Measurements from ENCODE around the gene SPATA13.

SPATA13 gene

DNA sequence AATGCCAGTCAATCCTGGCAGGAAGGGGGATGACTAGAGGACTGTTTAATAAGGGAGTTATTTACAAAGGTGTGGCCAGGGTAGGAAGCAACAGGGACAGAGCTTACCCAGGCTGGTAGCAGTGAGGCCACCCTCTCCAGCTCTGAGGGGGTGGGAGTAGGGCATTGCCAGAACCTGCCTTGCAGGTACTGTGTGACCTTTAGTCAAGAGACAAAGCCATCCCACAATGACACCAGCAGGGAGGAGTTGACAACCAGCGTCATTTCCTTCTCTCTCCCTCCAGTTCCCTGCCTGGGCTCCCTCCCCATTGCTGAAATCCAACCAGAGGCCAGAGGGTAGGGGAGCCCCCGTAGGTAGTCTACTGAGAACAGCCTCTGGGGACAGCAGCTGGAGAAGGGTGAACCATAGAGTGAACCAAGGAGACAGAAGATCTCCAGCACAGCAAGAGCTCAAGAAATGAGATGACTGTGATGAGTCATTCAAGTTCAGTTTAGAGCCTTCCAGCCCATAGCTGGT lies 33.3 kb upstream of the SPATA13 start:
- no peak for TF ChIP-seq ARNTL (CRISPR knock-in tag; IDR thresholded peaks at IDR 0.05; ENCODE audit: borderline replicate concordance, low read depth)
- no peak for TF ChIP-seq PATZ1 (CRISPR knock-in tag; IDR thresholded peaks at IDR 0.05; ENCODE audit: borderline replicate concordance)
- TF ChIP-seq, protein P1, sequence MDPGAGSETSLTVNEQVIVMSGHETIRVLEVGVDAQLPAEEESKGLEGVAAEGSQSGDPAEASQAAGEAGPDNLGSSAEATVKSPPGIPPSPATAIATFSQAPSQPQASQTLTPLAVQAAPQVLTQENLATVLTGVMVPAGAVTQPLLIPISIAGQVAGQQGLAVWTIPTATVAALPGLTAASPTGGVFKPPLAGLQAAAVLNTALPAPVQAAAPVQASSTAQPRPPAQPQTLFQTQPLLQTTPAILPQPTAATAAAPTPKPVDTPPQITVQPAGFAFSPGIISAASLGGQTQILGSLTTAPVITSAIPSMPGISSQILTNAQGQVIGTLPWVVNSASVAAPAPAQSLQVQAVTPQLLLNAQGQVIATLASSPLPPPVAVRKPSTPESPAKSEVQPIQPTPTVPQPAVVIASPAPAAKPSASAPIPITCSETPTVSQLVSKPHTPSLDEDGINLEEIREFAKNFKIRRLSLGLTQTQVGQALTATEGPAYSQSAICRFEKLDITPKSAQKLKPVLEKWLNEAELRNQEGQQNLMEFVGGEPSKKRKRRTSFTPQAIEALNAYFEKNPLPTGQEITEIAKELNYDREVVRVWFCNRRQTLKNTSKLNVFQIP (CRISPR knock-in tag; IDR thresholded peaks at IDR 0.05; ENCODE audit: borderline replicate concordance, low read depth): no peak
- no peak for TF ChIP-seq SNAI2 (CRISPR knock-in tag; IDR thresholded peaks at IDR 0.05)
- no peak for TF ChIP-seq TCF4 (CRISPR knock-in tag; IDR thresholded peaks at IDR 0.05; ENCODE audit: borderline replicate concordance)
- no peak for TF ChIP-seq ZC3H10 (CRISPR knock-in tag; IDR thresholded peaks at IDR 0.05)
- TF ChIP-seq BACH2 (CRISPR knock-in tag; IDR thresholded peaks at IDR 0.05; ENCODE audit: borderline replicate concordance): no peak
- no peak for TF ChIP-seq ISL1 (CRISPR knock-in tag; IDR thresholded peaks at IDR 0.05)
- TF ChIP-seq, protein P2, sequence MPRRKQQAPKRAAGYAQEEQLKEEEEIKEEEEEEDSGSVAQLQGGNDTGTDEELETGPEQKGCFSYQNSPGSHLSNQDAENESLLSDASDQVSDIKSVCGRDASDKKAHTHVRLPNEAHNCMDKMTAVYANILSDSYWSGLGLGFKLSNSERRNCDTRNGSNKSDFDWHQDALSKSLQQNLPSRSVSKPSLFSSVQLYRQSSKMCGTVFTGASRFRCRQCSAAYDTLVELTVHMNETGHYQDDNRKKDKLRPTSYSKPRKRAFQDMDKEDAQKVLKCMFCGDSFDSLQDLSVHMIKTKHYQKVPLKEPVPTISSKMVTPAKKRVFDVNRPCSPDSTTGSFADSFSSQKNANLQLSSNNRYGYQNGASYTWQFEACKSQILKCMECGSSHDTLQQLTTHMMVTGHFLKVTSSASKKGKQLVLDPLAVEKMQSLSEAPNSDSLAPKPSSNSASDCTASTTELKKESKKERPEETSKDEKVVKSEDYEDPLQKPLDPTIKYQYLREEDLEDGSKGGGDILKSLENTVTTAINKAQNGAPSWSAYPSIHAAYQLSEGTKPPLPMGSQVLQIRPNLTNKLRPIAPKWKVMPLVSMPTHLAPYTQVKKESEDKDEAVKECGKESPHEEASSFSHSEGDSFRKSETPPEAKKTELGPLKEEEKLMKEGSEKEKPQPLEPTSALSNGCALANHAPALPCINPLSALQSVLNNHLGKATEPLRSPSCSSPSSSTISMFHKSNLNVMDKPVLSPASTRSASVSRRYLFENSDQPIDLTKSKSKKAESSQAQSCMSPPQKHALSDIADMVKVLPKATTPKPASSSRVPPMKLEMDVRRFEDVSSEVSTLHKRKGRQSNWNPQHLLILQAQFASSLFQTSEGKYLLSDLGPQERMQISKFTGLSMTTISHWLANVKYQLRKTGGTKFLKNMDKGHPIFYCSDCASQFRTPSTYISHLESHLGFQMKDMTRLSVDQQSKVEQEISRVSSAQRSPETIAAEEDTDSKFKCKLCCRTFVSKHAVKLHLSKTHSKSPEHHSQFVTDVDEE (CRISPR knock-in tag; IDR thresholded peaks at IDR 0.05): no peak
- TF ChIP-seq RARB (CRISPR knock-in tag; IDR thresholded peaks at IDR 0.05): no peak
- no peak for TF ChIP-seq ZNF565 (CRISPR knock-in tag; conservative IDR thresholded peaks at IDR 0.05; ENCODE audit: low read depth)
- no peak for TF ChIP-seq TOX (CRISPR knock-in tag; IDR thresholded peaks at IDR 0.05; ENCODE audit: borderline replicate concordance)
- TF ChIP-seq, protein P3, sequence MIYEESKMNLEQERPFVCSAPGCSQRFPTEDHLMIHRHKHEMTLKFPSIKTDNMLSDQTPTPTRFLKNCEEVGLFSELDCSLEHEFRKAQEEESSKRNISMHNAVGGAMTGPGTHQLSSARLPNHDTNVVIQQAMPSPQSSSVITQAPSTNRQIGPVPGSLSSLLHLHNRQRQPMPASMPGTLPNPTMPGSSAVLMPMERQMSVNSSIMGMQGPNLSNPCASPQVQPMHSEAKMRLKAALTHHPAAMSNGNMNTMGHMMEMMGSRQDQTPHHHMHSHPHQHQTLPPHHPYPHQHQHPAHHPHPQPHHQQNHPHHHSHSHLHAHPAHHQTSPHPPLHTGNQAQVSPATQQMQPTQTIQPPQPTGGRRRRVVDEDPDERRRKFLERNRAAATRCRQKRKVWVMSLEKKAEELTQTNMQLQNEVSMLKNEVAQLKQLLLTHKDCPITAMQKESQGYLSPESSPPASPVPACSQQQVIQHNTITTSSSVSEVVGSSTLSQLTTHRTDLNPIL (CRISPR knock-in tag; IDR thresholded peaks at IDR 0.05; ENCODE audit: low read depth): no peak
- TF ChIP-seq ZFP30 (CRISPR knock-in tag; IDR thresholded peaks at IDR 0.05): no peak
- TF ChIP-seq, protein P4, sequence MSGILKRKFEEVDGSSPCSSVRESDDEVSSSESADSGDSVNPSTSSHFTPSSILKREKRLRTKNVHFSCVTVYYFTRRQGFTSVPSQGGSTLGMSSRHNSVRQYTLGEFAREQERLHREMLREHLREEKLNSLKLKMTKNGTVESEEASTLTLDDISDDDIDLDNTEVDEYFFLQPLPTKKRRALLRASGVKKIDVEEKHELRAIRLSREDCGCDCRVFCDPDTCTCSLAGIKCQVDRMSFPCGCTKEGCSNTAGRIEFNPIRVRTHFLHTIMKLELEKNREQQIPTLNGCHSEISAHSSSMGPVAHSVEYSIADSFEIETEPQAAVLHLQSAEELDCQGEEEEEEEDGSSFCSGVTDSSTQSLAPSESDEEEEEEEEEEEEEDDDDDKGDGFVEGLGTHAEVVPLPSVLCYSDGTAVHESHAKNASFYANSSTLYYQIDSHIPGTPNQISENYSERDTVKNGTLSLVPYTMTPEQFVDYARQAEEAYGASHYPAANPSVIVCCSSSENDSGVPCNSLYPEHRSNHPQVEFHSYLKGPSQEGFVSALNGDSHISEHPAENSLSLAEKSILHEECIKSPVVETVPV (CRISPR knock-in tag; IDR thresholded peaks at IDR 0.05): no peak
- TF ChIP-seq ZNF70 (CRISPR knock-in tag; IDR thresholded peaks at IDR 0.05): no peak
- no peak for TF ChIP-seq OSR1 (CRISPR knock-in tag; IDR thresholded peaks at IDR 0.05)
- TF ChIP-seq CSDC2 (CRISPR knock-in tag; IDR thresholded peaks at IDR 0.05): no peak
- no peak for TF ChIP-seq PPARA (CRISPR knock-in tag; IDR thresholded peaks at IDR 0.05; ENCODE audit: borderline replicate concordance)
- TF ChIP-seq ZFP3 (CRISPR knock-in tag; IDR thresholded peaks at IDR 0.05): no peak
- no peak for ATAC-seq

DNA sequence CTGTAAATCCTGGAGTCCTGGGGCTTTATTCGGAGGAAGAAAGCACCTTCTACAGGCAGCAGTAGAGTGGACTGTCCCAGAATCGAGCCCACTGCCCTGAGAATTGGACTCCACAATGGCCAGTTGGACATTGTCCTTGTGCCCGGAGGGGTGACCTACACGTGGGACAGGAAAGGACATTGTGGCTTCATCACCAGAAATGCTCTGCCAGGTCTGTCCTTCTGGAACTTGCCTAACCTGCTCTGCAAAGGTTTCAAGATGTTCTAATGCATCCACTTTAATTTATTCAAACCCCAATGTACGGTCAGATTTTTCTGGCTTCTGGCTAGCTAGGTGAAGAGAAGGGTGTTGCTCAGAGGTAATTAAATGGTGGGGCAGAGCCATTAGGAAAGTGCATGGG lies 32.4 kb upstream of the SPATA13 start:
- TF ChIP-seq BACH2 (CRISPR knock-in tag; IDR thresholded peaks at IDR 0.05; ENCODE audit: borderline replicate concordance) (no peak), ZFP3 (CRISPR knock-in tag; IDR thresholded peaks at IDR 0.05) (no peak), SNAI2 (CRISPR knock-in tag; IDR thresholded peaks at IDR 0.05) (no peak), ZNF8 (CRISPR knock-in tag; IDR thresholded peaks at IDR 0.05) (no peak), PATZ1 (CRISPR knock-in tag; IDR thresholded peaks at IDR 0.05; ENCODE audit: borderline replicate concordance) (no peak)
- TF ChIP-seq, protein P2 (CRISPR knock-in tag; IDR thresholded peaks at IDR 0.05): no peak
- no peak for ATAC-seq

Data from SK-N-SH treated with all-trans-retinoic acid at 6 μM for 48 hours (cell line).